ENCODE measurements around the gene COG6. TPM values are rescaled to one million over a fixed set of nuclear protein-coding genes. Genes with fewer than 3 reads are reported as not detected.
A peak's percentile ranks its signal among the peaks of the same experiment; 100 is the strongest.

COG6 gene
- total and polyA plus RNA-seq, 2 of the 8 experiments (the other 6 are each of a cell fraction or from before 2014, with no cell fraction given): 8.8 to 22.3 TPM

DNA sequence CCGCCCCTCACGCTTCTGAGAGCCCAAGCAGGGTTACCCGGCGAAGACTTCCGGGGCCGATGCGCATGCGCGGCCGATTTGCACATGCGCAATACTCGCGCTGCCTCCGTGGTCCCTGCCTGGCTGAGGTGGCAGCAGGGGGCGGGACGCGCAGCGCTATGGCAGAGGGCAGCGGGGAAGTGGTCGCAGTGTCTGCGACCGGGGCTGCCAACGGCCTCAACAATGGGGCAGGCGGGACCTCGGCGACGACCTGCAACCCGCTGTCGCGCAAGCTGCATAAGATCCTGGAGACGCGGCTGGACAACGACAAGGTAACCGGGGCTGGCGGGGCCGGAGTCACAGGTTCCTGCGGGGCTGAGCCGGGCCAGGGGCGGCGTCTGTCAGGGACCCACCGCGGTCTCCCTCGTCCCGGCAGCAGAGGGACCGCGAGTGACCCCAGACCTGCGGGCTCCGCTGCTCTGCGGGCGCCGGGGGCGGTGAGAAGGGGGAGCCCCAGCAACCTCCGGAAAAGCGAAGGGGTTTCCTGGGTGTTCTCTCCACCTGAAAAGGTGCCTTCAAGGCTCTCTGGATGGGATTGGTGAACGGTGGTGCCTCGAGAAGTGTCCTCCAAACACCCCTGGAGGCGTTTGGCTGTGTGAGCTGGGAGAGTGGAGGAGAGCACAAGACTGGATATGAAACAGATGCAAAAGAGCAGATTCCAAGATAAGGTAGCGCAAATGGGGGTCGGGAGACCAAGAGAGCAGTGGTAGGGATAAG lies at the start of gene COG6 (continued):
- TF ChIP-seq CBX8 (IDR thresholded peaks at IDR 0.05; ENCODE audit: borderline replicate concordance, low read depth, low read length) (no peak), POU5F1 (IDR thresholded peaks at IDR 0.05; ENCODE audit: low read depth, low read length) (no peak), EZH2 (IDR thresholded peaks at IDR 0.05; ENCODE audit: low read depth, low read length, severe bottlenecking) (no peak), CBX5 (IDR thresholded peaks at IDR 0.05; ENCODE audit: low read depth, low read length) (no peak), BRCA1 (IDR thresholded peaks at IDR 0.05; ENCODE audit: low read depth, low read length) (no peak), RXRA (IDR thresholded peaks at IDR 0.05; ENCODE audit: insufficient read depth, low read depth, low read length) (no peak), JUND (IDR thresholded peaks at IDR 0.05; ENCODE audit: low read length) (no peak), KDM4A (IDR thresholded peaks at IDR 0.05; ENCODE audit: low read depth, low read length, severe bottlenecking) (peak; percentile 96), RBBP5 (IDR thresholded peaks at IDR 0.05; ENCODE audit: borderline replicate concordance, low read depth, low read length) (no peak; the same call in 1 of the 2 replicates), E2F6 (IDR thresholded peaks at IDR 0.05) (peak; percentile 22; the same call in 1 of the 2 replicates), BCL11A (IDR thresholded peaks at IDR 0.05; ENCODE audit: low read depth in 2 of 2, low read length in 2 of 2) (no peak), GABPA (IDR thresholded peaks at IDR 0.05; ENCODE audit: borderline replicate concordance, insufficient read depth, low read length) (no peak), JUN (IDR thresholded peaks at IDR 0.05; ENCODE audit: low read depth, low read length) (no peak), KDM5A (IDR thresholded peaks at IDR 0.05; ENCODE audit: low read length) (no peak), SP1 (IDR thresholded peaks at IDR 0.05; ENCODE audit: low read depth, low read length) (no peak), CREB1 (IDR thresholded peaks at IDR 0.05) (peak; percentile 82), NRF1 (IDR thresholded peaks at IDR 0.05; ENCODE audit: low read depth, low read length) (peak; percentile 94), MAFK (IDR thresholded peaks at IDR 0.05; ENCODE audit: low read depth, low read length) (no peak), POLR2AphosphoS5 (IDR thresholded peaks at IDR 0.05; ENCODE audit: low read depth, low read length) (0 out of 2 replicates have a peak, but pooled peaks have one; percentile 40)
- TF ChIP-seq, protein P1, sequence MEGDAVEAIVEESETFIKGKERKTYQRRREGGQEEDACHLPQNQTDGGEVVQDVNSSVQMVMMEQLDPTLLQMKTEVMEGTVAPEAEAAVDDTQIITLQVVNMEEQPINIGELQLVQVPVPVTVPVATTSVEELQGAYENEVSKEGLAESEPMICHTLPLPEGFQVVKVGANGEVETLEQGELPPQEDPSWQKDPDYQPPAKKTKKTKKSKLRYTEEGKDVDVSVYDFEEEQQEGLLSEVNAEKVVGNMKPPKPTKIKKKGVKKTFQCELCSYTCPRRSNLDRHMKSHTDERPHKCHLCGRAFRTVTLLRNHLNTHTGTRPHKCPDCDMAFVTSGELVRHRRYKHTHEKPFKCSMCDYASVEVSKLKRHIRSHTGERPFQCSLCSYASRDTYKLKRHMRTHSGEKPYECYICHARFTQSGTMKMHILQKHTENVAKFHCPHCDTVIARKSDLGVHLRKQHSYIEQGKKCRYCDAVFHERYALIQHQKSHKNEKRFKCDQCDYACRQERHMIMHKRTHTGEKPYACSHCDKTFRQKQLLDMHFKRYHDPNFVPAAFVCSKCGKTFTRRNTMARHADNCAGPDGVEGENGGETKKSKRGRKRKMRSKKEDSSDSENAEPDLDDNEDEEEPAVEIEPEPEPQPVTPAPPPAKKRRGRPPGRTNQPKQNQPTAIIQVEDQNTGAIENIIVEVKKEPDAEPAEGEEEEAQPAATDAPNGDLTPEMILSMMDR (IDR thresholded peaks at IDR 0.05; ENCODE audit: control extremely low read depth in 1 of 3, insufficient read depth in 1 of 3, low read depth in 1 of 3, low read length in 3 of 3): no peak
